HG02943 (cell line): ENCODE measurements around the gene ITGA4.

ENCODE experiments used
- ATAC-seq: cut with Tn5 transposase; IDR thresholded peaks from one replicate; pipeline ENCODE4 v1.9.1; 2021; ENCODE audit warnings: mild to moderate bottlenecking, low read depth, moderate library complexity; ENCODE audit not compliant: unreplicated experiment

The ITGA4 gene

GRCh38 chr2:181457741-181458425 is 697 bp downstream of the ITGA4 start:
- ATAC-seq = peak; percentile 27

- ATAC-seq = no peak
Measured at GRCh38 chr2:181458871-181459270, 1.7 kb downstream of the ITGA4 start.

DNA sequence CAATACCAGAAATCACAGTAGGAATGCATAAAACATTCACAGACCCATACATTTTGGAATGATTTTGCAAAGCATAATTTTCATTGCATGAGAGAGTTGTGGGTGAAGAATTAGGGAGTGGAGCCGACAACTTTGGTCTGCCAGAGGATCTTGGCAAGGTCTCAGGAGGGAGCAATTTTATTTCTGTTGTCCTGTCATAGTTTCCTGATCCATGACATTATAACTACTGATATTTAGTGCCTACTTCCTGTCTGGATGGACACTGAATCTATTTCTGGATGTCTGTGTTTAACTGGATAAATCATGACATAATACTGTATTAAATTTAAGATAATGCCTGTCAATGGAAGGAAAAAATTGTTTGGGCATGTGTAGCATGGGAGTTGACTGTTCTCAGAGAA is 2.4 kb downstream of the ITGA4 start:
- ATAC-seq = no peak

- ATAC-seq = no peak
Measured at GRCh38 chr2:181461056-181461997, 4.1 kb downstream of the ITGA4 start.

- ATAC-seq = no peak
Measured at GRCh38 chr2:181462033-181462432, 4.8 kb downstream of the ITGA4 start.

- no peak for ATAC-seq
Measured at GRCh38 chr2:181463588-181463987, 6.4 kb downstream of the ITGA4 start.

DNA sequence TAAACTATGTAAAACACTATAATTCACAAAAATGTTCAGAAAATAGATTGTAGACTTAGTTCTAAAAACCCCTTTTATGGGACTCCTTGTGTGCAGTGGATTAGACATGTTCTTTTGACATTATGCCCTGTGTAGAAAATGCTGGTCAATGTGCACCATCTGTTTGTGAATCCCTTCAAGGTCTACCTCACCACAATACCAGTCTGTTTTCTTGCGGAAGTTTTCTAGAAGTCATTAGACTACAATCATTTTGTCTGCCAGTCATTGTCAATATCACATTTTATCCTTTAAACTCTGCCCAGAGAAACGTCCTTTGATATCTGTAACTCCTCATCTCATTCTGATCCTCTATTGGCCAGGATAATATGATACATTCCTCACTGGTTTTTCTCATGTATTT is 7.8 kb downstream of the ITGA4 start:
- ATAC-seq = no peak

DNA sequence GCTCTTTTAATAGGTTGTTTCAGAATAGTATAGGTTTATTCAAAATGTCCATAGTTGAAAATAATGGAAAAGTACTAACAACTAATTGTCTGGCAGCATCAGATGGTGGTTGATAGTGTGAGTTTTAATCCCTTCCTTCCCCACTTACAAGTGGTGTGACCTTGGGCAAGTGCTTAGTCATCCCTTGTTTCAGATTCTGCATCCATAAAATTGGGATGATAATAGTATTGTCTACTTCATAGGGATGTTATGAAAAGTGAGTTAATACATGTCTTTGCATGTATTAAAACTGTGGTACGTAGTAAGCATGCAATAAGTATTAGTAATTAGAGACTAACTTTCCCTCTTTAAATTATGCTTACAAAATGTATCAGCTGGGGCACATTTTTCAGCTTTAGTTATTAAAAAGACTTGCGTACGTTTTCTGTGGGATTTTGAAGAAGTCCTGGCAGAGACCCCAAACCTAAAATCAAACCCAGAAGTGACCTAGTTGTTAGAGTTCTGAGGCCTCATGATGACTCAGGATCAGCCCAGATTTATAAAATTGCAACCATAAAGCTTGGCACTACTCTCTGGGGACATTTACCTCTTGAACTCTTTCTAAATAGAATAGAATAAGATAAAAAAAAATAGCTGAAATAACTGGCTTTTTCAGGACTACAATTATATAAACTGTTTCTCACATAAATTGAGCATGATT is 8.6 kb downstream of the ITGA4 start:
- ATAC-seq = no peak

DNA sequence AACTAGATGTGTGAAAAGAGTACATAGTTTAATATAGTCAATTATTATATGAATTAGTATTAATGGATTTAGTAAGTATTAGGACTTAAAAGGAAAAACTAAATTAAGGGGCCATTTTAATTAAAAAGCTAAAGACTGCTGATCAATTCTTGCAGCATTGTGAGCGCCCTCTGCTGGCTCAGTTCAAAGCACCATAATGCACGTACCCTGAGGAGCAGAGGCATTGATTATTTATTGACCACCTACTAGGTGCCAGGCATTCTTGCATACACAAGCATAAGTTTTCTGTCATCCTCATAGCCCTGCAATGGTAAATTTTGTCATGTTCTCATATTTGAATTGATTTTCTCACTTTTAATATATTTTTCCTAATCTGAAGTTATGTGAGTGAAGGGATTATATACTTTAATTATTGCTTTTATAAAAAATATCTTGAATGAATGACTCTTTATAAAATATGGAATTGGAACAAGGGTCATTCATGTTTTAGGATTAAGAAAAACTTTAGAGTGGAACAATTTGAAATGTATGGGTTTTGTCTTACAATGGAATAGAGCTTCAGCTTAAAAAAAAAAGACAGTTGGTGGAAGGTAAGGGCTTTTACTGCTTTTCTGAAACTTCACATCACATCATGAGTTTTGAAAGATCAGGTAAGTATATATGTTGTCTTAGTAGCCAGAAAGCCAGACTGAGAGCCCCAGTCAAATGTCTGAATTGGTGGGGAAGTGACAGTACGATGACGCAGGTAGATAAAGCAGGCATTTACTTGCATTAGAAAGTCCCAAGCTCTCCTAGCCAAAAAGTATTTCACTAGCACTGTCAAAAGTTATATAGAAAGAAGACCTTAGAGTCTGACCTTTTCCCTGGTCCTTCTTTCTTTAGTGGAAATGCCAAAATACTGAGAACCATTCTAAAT is 9.7 kb downstream of the ITGA4 start:
- ATAC-seq = no peak

DNA sequence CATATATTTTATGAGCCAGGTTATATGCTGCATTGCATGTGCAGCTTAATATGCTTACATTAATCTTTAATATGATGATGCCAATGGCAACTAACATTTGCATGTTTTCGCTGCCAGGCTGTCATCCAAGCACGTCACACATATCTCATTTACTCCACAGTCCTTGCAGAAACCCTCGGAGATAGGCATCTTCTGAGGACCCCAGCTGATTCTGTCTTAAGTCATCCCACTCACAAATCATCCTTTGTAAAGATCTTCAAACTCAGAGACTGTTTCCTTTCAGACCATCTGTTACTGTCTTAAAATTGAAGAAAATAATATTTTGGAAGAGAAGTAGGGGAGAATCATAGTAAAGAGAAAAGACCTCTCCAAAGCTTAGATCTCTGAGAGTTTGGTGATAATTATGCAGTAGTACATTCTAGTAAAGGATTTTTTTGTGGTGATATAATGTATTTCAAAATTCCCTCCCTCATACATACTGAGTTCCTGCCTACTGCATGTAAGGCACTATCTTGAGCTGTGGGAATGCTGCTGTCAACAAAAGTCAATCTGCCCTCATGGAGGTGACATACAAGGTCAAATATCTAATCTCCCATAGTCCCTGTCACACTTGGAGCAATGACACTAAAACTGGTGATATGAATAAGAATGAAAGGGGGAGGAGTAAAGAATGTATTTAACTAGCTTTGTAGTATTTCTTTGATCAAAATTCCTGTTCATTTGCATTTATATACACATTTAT is 11.0 kb downstream of the ITGA4 start:
- no peak for ATAC-seq

- no peak for ATAC-seq
Measured at GRCh38 chr2:181468811-181469210, 11.6 kb downstream of the ITGA4 start.

DNA sequence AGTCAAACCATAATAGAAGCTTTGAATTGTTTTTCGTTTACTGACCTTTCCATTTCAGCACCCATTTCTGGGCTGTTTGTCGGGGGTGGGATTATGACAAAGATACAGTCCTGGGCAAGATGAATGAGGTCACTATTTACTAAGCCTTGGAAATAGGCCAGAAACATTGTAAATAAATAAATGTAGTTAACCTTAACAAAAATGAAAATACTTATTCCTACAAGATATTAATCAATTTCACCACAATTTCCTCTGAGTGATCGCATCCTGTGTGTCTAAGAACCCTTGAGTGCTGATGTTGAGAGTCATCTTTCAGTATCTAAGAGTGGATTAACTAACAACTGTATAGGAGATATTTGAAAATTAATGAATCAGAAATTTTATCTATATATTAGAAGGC is 14.0 kb downstream of the ITGA4 start:
- ATAC-seq = no peak

GRCh38 chr2:181471783-181472182 is 14.6 kb downstream of the ITGA4 start:
- no peak for ATAC-seq

GRCh38 chr2:181472990-181473389 is 15.8 kb downstream of the ITGA4 start:
- ATAC-seq = no peak

DNA sequence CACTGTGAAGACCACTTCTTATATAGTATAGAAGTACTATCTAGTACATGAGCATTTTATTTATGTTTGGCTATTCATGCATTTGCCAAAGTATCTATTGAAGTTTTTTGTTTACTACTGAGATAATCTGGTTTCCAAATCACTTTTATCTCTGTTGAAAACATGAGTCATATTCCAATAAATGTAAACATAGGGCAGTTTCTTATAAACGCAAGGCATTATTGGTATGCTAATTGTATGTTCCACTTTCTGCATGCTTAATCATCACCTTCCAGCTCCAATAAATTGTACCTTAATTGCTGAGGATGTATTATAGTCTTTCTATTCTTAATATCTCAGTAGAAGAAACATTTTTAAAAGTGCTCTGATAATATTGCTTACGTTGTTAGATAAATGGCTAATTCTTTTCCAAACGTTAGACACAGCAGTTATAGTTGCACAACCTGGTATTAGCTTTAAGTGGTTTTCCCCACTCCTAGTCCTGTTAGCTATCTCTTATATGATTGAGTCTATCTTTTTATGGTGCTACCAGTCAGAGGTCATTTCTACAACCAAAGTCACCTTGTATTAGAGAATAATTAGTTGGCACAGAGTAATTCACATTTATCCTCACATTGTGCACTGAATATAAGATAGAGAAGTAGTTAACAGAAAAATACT is 17.2 kb downstream of the ITGA4 start:
- ATAC-seq = no peak

GRCh38 chr2:181483211-181483610 is 26.0 kb downstream of the ITGA4 start:
- ATAC-seq = no peak

GRCh38 chr2:181483876-181484275 is 26.7 kb downstream of the ITGA4 start:
- ATAC-seq = no peak

DNA sequence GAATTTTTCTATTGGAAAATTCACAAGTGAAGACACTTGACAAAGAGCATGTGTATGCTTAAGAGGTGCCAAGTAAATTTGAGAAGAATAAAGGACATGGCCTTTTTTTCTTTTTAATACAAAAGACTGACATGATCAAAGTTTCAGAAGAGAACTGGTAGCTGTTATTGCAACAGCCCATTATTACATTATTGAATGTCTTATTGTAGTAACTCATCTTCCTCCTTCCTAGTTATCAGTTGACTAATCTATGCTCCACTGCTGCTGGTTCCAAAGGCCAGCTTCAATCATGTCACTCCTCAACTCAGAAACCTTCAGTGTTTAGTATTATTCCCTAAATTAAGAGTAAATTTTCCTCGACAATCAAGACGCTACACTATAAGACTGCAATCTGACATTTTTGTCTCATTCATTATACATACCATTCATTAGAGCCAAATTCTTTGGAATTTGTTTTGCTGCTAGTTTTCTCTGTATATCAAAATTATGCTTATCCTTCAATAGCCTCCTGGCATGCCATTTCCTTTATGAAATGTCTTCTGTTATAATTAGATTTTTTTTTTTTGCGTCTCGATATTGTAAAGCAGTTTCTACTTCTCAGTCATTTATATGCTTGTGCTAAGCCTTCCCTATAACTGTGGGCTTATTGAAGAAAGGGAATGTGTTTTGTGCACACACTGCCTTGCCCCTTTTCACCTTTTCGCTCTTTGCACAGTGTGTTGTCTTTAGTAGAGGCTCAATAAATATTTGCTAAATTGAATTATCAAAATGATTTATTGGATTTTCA is 27.9 kb downstream of the ITGA4 start:
- ATAC-seq = no peak
